NT2/D1 (cell line): Measurements from ENCODE around the gene GALNT9.

Experiments
- SUZ12 ChIP-seq: IDR thresholded peaks from 2 replicates; pipeline ENCODE4 v1.6.1; 2011; ENCODE audit not compliant: insufficient read length, insufficient read depth; ENCODE audit errors: extremely low read depth
- YY1 ChIP-seq: IDR thresholded peaks from 2 replicates; pipeline ENCODE4 v1.6.1; 2011; ENCODE audit not compliant: insufficient read length, insufficient read depth
- ZNF274 ChIP-seq: IDR thresholded peaks from 2 replicates; pipeline ENCODE4 v1.6.1; 2011; ENCODE audit warnings: mild to moderate bottlenecking, low read depth, low read length

GRCh38 chr12:132175496-132176384, 153.6 kb downstream of the GALNT9 start:
- TF ChIP-seq ZNF274: no peak
- TF ChIP-seq SUZ12: no peak
- TF ChIP-seq YY1: no peak
